ENCODE results near the gene RIC3.

RIC3 gene

DNA sequence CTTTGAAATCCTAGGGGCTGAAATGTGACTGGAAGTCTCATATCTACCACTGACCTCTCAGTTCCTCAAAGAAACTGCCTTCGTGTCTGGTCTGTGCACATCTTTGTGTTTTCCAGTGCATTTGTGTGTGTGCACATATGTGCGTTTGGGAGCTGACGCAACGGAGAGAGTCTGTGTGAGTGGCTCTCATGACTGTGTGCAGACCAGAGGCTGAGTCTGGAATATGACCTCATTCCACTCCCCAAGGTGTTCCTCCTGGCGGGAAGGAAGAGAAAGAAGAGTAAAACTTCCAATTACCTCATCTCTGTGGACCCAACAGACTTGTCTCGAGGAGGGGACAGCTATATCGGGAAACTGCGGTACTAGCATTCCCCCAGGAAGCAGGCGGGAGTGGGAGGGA is 71.4 kb downstream of the RIC3 start:
- Histone ChIP-seq H3K27me3 (ENCODE audit: insufficient read depth, low read length) (no peaks in the 10 kb centered on the region), H2AFZ (ENCODE audit: low read depth, low read length) (no peak overlapping the region), H3K9me3 (ENCODE audit: low read length) (no peaks in the 10 kb centered on the region), H3K4me1 (ENCODE audit: insufficient read depth, low read length) (no peaks in the 10 kb centered on the region), H3K36me3 (ENCODE audit: insufficient read depth, low read length) (peaks cover 85% of the 10 kb centered on the region), H3K4me3 (ENCODE audit: low read length) (no peak overlapping the region)

GRCh38 chr11:8097062-8097461 is 71.8 kb downstream of the RIC3 start:
- Histone ChIP-seq H2AFZ (ENCODE audit: low read depth, low read length) (no peak overlapping the region), H3K36me3 (ENCODE audit: insufficient read depth, low read length) (peaks cover 81% of the 10 kb centered on the region), H3K4me1 (ENCODE audit: insufficient read depth, low read length) (no peaks in the 10 kb centered on the region), H3K9me3 (ENCODE audit: low read length) (no peaks in the 10 kb centered on the region), H3K27me3 (ENCODE audit: insufficient read depth, low read length) (no peaks in the 10 kb centered on the region), H3K4me3 (ENCODE audit: low read length) (no peak overlapping the region)

GRCh38 chr11:8096575-8096974 is 72.2 kb downstream of the RIC3 start:
- Histone ChIP-seq H3K36me3 (ENCODE audit: insufficient read depth, low read length) (peaks cover 76% of the 10 kb centered on the region), H3K27me3 (ENCODE audit: insufficient read depth, low read length) (no peaks in the 10 kb centered on the region), H3K4me1 (ENCODE audit: insufficient read depth, low read length) (no peaks in the 10 kb centered on the region), H3K4me3 (ENCODE audit: low read length) (no peak overlapping the region), H3K9me3 (ENCODE audit: low read length) (no peaks in the 10 kb centered on the region), H2AFZ (ENCODE audit: low read depth, low read length) (no peak overlapping the region)

DNA sequence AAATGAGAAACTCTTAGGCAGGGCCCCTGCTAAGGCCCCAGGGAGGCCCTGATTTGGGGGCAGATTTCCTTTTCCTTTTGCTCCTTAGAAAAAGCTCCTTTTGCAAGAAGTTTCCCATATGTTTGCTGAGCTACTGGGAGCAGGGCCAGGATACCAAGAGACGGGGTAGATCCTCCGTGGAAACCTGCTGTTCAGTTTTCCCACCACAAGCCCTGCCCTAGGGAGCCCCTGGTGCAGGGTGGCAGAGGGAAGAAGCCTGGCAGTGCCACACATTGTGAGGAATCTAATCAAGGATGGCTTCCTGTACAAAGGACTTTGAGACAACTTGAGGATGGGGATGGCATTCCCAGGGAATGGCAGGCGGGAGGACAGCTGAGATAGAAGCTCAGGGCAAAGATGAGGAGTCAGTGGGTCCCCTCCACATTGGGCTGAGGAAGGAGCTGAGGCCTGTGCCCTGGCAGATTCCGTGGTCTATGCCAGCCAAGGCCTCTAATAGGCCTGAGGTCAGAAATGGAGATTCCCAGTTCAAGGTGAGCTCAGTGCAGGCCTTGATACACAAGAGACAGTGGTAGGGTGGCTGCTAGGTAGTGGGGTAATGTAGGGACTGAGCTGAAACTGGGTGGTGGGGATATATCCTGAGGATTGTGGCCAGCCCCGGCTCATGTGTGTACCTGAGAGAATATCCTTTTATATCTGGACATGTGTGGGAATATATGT is 72.9 kb downstream of the RIC3 start:
- no peaks in the 10 kb centered on the region for H3K9me3 ChIP-seq (ENCODE audit: low read length)
- peaks cover 75% of the 10 kb centered on the region for H3K36me3 ChIP-seq (ENCODE audit: insufficient read depth, low read length)
- no peaks in the 10 kb centered on the region for H3K4me1 ChIP-seq (ENCODE audit: insufficient read depth, low read length)
- H3K27me3 ChIP-seq (ENCODE audit: insufficient read depth, low read length), result no peaks in the 10 kb centered on the region
- H2AFZ ChIP-seq (ENCODE audit: low read depth, low read length), result no peak overlapping the region
- no peak overlapping the region for H3K4me3 ChIP-seq (ENCODE audit: low read length)

DNA sequence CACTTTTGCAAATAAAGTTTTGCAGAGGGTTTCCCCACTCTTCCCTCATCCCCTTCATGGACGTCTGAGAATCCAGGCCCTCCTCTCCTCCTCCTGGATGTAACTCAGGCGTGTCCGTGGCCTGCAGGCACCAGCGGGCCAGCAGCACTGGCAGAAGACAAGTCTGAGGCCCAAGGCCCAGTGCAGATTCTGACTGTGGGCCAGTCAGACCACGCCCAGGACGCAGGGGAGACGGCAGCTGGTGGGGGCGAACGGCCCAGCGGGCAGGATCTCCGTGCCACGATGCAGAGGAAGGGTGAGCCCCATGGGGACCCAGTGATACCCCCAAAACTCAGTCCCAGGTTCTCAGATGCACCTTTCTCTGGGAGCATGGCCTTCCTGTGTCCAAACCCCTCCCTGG is 73.5 kb downstream of the RIC3 start:
- Histone ChIP-seq H2AFZ (ENCODE audit: low read depth, low read length) (no peak overlapping the region), H3K4me3 (ENCODE audit: low read length) (no peak overlapping the region), H3K4me1 (ENCODE audit: insufficient read depth, low read length) (no peaks in the 10 kb centered on the region), H3K27me3 (ENCODE audit: insufficient read depth, low read length) (no peaks in the 10 kb centered on the region), H3K36me3 (ENCODE audit: insufficient read depth, low read length) (peaks cover 70% of the 10 kb centered on the region), H3K9me3 (ENCODE audit: low read length) (no peaks in the 10 kb centered on the region)

GRCh38 chr11:8094656-8095055 is 74.2 kb downstream of the RIC3 start:
- Histone ChIP-seq H2AFZ (ENCODE audit: low read depth, low read length) (no peak overlapping the region), H3K4me1 (ENCODE audit: insufficient read depth, low read length) (no peaks in the 10 kb centered on the region), H3K9me3 (ENCODE audit: low read length) (no peaks in the 10 kb centered on the region), H3K36me3 (ENCODE audit: insufficient read depth, low read length) (peaks cover 63% of the 10 kb centered on the region), H3K27me3 (ENCODE audit: insufficient read depth, low read length) (no peaks in the 10 kb centered on the region), H3K4me3 (ENCODE audit: low read length) (no peak overlapping the region)

DNA sequence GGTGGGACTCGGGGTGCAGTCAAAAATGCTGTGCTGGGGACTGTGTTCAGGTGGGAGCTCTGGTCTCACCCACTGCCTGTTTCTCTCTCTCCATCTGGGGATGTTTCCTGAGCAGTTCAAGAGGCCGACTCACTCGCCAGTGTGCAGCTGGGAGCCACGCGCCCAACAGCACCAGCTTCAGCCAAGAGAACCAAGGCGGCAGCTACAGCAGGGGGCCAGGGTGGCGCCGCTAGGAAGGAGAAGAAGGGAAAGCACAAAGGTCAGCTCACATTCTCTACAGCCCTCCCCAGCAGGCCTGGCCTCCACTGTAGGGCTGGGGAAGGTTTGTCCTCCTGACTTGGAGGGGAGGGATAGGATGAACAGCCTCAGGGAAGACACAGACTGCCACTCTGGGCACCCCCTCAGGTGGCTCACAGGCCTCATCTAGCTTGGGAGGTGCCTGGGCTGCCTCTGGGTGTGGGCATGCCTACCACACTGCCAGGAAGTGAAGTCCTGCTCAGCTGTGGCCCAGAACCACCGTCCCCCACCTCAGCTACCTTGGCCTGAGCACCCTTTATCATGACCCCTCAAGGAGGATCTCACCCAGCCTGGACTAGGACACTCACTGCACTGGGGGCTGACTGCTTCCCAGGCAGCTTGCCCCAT is 74.8 kb downstream of the RIC3 start:
- no peaks in the 10 kb centered on the region for H3K9me3 ChIP-seq (ENCODE audit: low read length)
- H3K27me3 ChIP-seq (ENCODE audit: insufficient read depth, low read length), result no peaks in the 10 kb centered on the region
- H3K4me3 ChIP-seq (ENCODE audit: low read length), result no peak overlapping the region
- no peaks in the 10 kb centered on the region for H3K4me1 ChIP-seq (ENCODE audit: insufficient read depth, low read length)
- no peak overlapping the region for H2AFZ ChIP-seq (ENCODE audit: low read depth, low read length)
- peaks cover 60% of the 10 kb centered on the region for H3K36me3 ChIP-seq (ENCODE audit: insufficient read depth, low read length)

GRCh38 chr11:8092587-8093424 is 76.0 kb downstream of the RIC3 start:
- H3K4me1 ChIP-seq (ENCODE audit: insufficient read depth, low read length), result no peaks in the 10 kb centered on the region
- no peak overlapping the region for H2AFZ ChIP-seq (ENCODE audit: low read depth, low read length)
- H3K4me3 ChIP-seq (ENCODE audit: low read length), result no peak overlapping the region
- no peaks in the 10 kb centered on the region for H3K9me3 ChIP-seq (ENCODE audit: low read length)
- no peaks in the 10 kb centered on the region for H3K27me3 ChIP-seq (ENCODE audit: insufficient read depth, low read length)
- H3K36me3 ChIP-seq (ENCODE audit: insufficient read depth, low read length), result peaks cover 49% of the 10 kb centered on the region

DNA sequence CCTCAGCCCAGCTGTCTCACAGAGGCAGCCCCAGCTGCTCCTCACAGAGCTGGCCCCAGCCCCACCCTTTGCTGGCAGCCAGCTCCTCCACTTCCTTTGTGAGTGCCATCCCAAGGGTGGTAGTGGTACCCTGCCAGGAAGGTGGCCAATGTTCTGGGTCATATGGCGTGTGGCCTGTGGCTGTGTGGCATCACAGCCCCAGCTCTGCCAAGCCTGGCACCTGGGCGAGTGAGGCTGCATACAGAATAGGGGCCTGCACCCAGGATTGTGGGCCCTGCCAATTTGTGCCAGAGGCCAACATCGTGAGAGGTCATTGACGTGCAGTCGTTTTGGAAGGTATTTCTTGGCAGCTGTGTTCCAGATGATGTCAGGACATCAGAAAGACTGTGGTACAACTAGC is 77.1 kb downstream of the RIC3 start:
- no peak overlapping the region for H3K4me3 ChIP-seq (ENCODE audit: low read length)
- H3K9me3 ChIP-seq (ENCODE audit: low read length), result no peaks in the 10 kb centered on the region
- no peak overlapping the region for H2AFZ ChIP-seq (ENCODE audit: low read depth, low read length)
- H3K27me3 ChIP-seq (ENCODE audit: insufficient read depth, low read length), result no peaks in the 10 kb centered on the region
- no peaks in the 10 kb centered on the region for H3K4me1 ChIP-seq (ENCODE audit: insufficient read depth, low read length)
- H3K36me3 ChIP-seq (ENCODE audit: insufficient read depth, low read length), result peaks cover 39% of the 10 kb centered on the region

DNA sequence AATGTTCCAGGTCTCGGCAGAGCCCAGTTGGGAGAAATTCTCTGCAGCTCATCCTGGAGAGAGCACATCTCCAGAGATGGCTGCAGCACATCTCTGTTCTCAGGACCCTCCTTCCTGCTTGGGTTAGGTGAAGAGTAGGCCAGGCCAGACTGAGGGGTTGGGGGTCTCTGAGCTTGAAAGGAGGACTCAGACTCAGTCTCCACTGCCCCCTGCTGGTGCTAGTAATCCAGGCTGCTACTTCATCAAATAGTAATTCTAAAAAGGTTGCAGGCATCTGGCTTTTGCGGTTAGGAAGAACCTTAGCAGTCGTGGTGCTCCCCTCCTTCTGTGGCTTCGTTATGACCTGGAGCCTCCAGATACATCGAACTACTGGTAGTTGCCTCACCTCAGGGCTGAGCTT is 78.1 kb downstream of the RIC3 start:
- Histone ChIP-seq H3K27me3 (ENCODE audit: insufficient read depth, low read length) (no peaks in the 10 kb centered on the region), H3K4me1 (ENCODE audit: insufficient read depth, low read length) (peaks cover 3% of the 10 kb centered on the region), H2AFZ (ENCODE audit: low read depth, low read length) (no peak overlapping the region), H3K4me3 (ENCODE audit: low read length) (no peak overlapping the region), H3K36me3 (ENCODE audit: insufficient read depth, low read length) (peaks cover 30% of the 10 kb centered on the region), H3K9me3 (ENCODE audit: low read length) (no peaks in the 10 kb centered on the region)

- Histone ChIP-seq H3K27me3 (ENCODE audit: insufficient read depth, low read length) (no peaks in the 10 kb centered on the region), H3K4me1 (ENCODE audit: insufficient read depth, low read length) (peaks cover 9% of the 10 kb centered on the region), H3K9me3 (ENCODE audit: low read length) (no peaks in the 10 kb centered on the region), H2AFZ (ENCODE audit: low read depth, low read length) (no peak overlapping the region), H3K36me3 (ENCODE audit: insufficient read depth, low read length) (peaks cover 23% of the 10 kb centered on the region), H3K4me3 (ENCODE audit: low read length) (no peak overlapping the region)
Measured at GRCh38 chr11:8089791-8090510, 78.9 kb downstream of the RIC3 start.

DNA sequence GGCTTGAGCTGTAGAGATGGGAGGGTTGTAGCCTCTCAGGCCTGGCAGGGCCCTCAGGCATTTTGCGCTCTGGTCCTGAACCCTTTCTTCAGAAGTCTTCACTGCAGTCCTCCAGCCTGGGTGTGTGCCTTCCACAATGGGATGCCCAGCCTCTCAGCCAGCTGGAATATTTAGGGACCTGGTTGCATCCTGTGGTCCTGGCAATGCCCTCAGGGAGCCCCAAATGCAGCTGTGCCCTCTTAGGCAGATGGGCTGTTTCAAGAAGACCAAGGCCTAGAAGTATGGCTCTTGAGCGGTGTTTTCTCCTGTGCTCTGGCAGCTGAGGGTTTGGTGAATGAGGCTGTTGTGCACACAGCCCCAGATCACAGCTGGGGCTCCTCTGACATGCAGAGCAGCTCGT is 81.1 kb downstream of the RIC3 start:
- Histone ChIP-seq H3K9me3 (ENCODE audit: low read length) (no peaks in the 10 kb centered on the region), H3K4me1 (ENCODE audit: insufficient read depth, low read length) (peaks cover 29% of the 10 kb centered on the region), H3K4me3 (ENCODE audit: low read length) (no peak overlapping the region), H2AFZ (ENCODE audit: low read depth, low read length) (no peak overlapping the region), H3K27me3 (ENCODE audit: insufficient read depth, low read length) (no peaks in the 10 kb centered on the region), H3K36me3 (ENCODE audit: insufficient read depth, low read length) (peaks cover 6% of the 10 kb centered on the region)

GRCh38 chr11:8087185-8087584 is 81.6 kb downstream of the RIC3 start:
- H3K4me1 ChIP-seq (ENCODE audit: insufficient read depth, low read length), result peaks cover 34% of the 10 kb centered on the region
- no peaks in the 10 kb centered on the region for H3K9me3 ChIP-seq (ENCODE audit: low read length)
- no peaks in the 10 kb centered on the region for H3K27me3 ChIP-seq (ENCODE audit: insufficient read depth, low read length)
- H3K4me3 ChIP-seq (ENCODE audit: low read length), result no peak overlapping the region
- no peak overlapping the region for H2AFZ ChIP-seq (ENCODE audit: low read depth, low read length)
- peaks cover 6% of the 10 kb centered on the region for H3K36me3 ChIP-seq (ENCODE audit: insufficient read depth, low read length)
